Smooth muscle cell of the brain vasculature (primary cell): ENCODE results near the gene CFD.
"Not testable (repeated sequence)": the region's sequence is repeated elsewhere in the genome, so short reads cannot be mapped to it uniquely, and the experiment has no call there.

Experiments
- DNase-seq: peaks from one replicate; pipeline ENCODE4 v3.0.0-alpha.2; 2012; ENCODE audit warnings: low read depth, low spot score

The CFD gene

GRCh38 chr19:858868-859843 lies at the start of gene CFD:
TSS of gene CFD (plus strand) at chr19:859664. CDS start at chr19:859690, 26 bp downstream.
- no peak for DNase-seq

GRCh38 chr19:810077-810855 lies 49.2 kb upstream of the CFD start:
- no peak for DNase-seq

- DNase-seq = no peak
Measured at GRCh38 chr19:810883-811489, 48.5 kb upstream of the CFD start.

- no peak for DNase-seq
Measured at GRCh38 chr19:811506-812048, 47.9 kb upstream of the CFD start.

- no peak for DNase-seq
Measured at GRCh38 chr19:812049-812746, 47.3 kb upstream of the CFD start.

- DNase-seq = no peak
Measured at GRCh38 chr19:812747-813218, 46.7 kb upstream of the CFD start.

GRCh38 chr19:813219-814151 lies 46.0 kb upstream of the CFD start:
- DNase-seq = no peak

- DNase-seq = no peak
Measured at GRCh38 chr19:814152-815078, 45.0 kb upstream of the CFD start.

- no peak for DNase-seq
Measured at GRCh38 chr19:815079-815774, 44.2 kb upstream of the CFD start.

- DNase-seq = no peak
Measured at GRCh38 chr19:815775-816499, 43.5 kb upstream of the CFD start.

- no peak for DNase-seq
Measured at GRCh38 chr19:816500-816857, 43.0 kb upstream of the CFD start.

- DNase-seq = not testable (repeated sequence)
Measured at GRCh38 chr19:820212-820611, 39.3 kb upstream of the CFD start.

- no peak for DNase-seq
Measured at GRCh38 chr19:821231-821824, 38.1 kb upstream of the CFD start.

GRCh38 chr19:821825-822503 lies 37.5 kb upstream of the CFD start, which contains the start of gene PLPPR3:
TSS of gene PLPPR3 (minus strand) at chr19:821955. CDS start at chr19:821559, 396 bp downstream.
- DNase-seq = no peak

GRCh38 chr19:823565-824121 lies 35.8 kb upstream of the CFD start:
- no peak for DNase-seq

- no peak for DNase-seq
Measured at GRCh38 chr19:824885-825284, 34.6 kb upstream of the CFD start.
